RWPE1 (cell line): ENCODE data around the gene FBXO10.
A peak's percentile ranks its signal among the peaks of the same experiment; 100 is the strongest.

Source experiments
- CTCF ChIA-PET: fragments of 350-600 bp; sonication (Branson Sonifier 250); formaldehyde crosslinking; extraction: SDS; loops from one replicate; lab custom pipeline; 2021; lab: Yijun Ruan, JAX
- POLR2A ChIA-PET: fragments of 400-600 bp; formaldehyde crosslinking; extraction: SDS; loops from one replicate; lab custom pipeline; 2020; ENCODE audit warnings: antibody characterized with exemption; ENCODE audit not compliant: low non-redundant PET; lab: Yijun Ruan, JAX
- DNase-seq: peaks from one replicate; pipeline ENCODE4 v3.0.0; 2012; ENCODE audit warnings: low spot score
- H3K27ac ChIP-seq: fragments of 450-650 bp; 2 replicates; pipeline ENCODE4 v1.5.1; 2017
- TF ChIP-seq, protein P1 (sequence below): fragments of 450-650 bp; conservative IDR thresholded peaks from 2 replicates; pipeline ENCODE4 v1.5.1; 2017; ENCODE audit warnings: low read depth, mild to moderate bottlenecking

The FBXO10 gene

DNA sequence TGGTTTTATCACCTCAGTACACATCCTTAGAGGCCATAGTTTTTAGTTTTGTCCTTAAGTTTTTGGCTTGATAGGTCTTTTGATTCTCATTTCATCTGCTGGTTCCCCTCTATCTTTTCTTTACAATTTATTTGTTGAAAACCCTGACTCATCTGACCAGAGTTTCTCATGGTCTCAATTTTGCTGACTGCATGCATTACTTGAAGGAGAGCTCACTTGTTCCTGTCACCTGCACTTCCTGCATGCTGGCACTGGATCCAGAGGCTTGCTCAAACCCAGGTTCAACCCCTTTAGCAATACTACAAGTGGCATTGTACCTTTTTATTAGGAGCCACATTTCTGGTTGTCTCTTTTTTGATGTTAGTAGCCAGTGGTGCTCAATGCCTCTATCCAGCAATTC, 26.7 kb downstream of the FBXO10 start:
- ChIA-PET CTCF (no interaction called here), POLR2A (no interaction called here)
- no peak overlapping the region for H3K27ac ChIP-seq

DNA sequence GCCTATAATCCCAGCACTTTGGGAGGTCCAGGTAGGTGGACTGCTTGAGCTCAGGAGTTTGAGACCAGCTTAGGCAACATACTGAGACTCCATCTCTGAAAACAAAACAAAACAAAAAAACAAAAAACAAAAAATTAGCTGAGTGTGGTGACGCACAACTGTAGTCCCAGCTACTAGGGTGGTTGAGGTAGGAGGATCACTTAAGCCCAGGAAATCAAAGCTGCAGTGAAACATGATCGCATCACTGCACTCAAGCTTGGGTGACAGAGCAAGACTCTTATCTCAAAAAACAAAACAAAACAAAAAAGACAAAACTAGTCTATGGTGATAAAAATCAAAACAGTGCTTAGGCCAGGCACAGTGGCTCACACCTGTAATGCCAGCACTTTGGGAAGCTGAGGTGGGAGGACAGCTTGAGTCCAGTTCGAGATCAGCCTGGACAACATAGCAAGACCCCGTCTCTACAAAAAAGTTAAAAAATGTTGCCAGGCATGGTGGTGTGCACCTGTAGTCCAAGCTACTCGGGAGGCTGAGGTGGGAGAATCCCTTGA, 28.8 kb downstream of the FBXO10 start:
- DNase-seq: no peak
- CTCF ChIA-PET: no interaction called here
- TF ChIP-seq, protein P1, sequence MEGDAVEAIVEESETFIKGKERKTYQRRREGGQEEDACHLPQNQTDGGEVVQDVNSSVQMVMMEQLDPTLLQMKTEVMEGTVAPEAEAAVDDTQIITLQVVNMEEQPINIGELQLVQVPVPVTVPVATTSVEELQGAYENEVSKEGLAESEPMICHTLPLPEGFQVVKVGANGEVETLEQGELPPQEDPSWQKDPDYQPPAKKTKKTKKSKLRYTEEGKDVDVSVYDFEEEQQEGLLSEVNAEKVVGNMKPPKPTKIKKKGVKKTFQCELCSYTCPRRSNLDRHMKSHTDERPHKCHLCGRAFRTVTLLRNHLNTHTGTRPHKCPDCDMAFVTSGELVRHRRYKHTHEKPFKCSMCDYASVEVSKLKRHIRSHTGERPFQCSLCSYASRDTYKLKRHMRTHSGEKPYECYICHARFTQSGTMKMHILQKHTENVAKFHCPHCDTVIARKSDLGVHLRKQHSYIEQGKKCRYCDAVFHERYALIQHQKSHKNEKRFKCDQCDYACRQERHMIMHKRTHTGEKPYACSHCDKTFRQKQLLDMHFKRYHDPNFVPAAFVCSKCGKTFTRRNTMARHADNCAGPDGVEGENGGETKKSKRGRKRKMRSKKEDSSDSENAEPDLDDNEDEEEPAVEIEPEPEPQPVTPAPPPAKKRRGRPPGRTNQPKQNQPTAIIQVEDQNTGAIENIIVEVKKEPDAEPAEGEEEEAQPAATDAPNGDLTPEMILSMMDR: no peak
- no peak overlapping the region for H3K27ac ChIP-seq
- POLR2A ChIA-PET: interaction anchor here (0.6 kb wide), 1 partner anchor 1331 kb away, joined by 3 read pairs; no protein-coding TSS in a partner anchor

More for the DNA sequence above, 26.7 kb downstream of the FBXO10 start:
- TF ChIP-seq, protein P1: no peak
- DNase-seq: no peak

DNA sequence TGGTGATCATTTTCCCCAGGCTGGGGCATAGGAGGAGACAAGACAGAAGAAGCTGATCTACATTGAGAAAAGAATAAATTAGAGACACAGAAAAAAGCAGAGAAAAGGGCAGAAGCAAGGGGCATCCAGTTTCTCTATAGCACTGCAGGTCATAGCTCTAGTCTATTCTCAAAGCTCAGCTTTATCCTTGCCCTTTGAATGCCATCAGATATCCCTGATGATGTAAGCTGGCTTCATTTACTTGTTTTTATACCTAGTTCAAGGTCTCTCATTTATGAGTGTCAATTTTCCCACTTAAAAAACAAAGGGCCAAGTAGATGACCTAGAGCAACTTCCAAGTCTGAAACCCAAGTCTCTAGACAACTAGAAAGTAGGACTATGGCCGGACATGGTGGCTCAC, 32.7 kb downstream of the FBXO10 start:
- TF ChIP-seq, protein P1: no peak
- ChIA-PET CTCF (no interaction called here), POLR2A (no interaction called here)
- no peak overlapping the region for H3K27ac ChIP-seq
- DNase-seq: no peak

DNA sequence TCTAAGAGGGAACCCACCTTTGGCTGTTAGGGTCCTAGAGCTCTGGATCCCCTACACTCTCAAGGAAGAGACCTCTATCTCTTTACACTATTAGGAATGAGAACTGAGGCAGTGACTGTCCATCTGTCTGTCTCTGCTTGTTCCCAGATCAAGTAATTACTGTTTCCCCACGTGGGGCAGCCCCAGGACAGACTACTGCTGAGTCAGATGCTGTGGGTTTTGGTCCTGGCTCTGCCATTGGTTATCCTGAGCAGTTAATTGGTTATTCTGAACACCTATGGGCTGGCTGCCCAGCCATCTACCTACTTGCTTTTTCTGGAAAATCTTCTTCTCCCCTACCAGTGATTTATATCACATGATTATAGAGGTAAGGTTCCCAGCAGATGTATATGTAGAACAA, 33.3 kb downstream of the FBXO10 start:
- ChIA-PET POLR2A (no interaction called here), CTCF (no interaction called here)
- TF ChIP-seq, protein P1: no peak
- no peak overlapping the region for H3K27ac ChIP-seq
- peak; percentile 57 for DNase-seq

DNA sequence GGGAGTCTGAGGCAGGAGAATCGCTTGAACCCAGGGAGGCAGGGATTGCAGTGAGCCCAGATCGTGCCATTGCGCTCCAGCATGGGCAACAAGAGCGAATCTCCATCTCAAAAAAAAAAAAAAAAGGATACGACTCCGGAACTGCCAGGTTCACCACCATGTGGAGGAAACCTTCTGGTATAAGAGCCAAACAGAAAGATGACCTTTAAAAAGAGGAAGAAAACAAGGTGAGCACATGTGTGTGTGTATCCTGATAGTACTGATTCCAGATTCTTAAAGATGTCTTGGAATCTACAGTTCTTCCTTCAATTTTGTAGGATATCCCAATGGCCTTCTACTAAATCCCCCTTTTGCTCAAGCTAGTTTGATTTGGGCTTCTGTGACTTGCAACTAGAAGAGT, 33.7 kb downstream of the FBXO10 start:
- ChIA-PET POLR2A (no interaction called here), CTCF (no interaction called here)
- no peak overlapping the region for H3K27ac ChIP-seq
- TF ChIP-seq, protein P1: no peak
- DNase-seq: no peak

DNA sequence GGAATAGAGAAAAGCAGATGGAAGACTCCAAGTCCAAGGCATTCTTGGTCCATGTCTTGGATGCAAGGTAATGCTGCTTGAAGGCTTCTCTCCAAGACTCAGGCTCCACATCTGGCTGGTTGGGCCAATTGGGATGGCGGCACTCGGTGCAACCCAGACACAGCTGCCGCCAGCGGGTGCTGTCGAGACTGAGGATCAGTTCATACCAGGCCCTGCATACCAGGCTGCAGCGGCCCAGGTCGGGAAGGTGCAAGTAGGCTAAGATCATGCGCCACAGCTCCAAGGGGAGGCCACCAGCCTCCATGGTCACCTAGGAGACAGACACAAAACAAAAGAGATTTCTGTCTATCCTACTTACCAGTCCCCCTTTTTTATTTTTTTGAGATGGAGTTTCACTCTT, 34.7 kb downstream of the FBXO10 start:
- TF ChIP-seq, protein P1: no peak
- ChIA-PET POLR2A (no interaction called here), CTCF (no interaction called here)
- DNase-seq: no peak
- H3K27ac ChIP-seq: no peak overlapping the region
